KG1 (cell line): ENCODE results near the gene IQGAP1.
"Not testable (repeated sequence)": the region's sequence is repeated elsewhere in the genome, so short reads cannot be mapped to it uniquely, and the experiment has no call there.

Source experiments
- DNase-seq: peaks from one replicate; lab custom pipeline; 2025; lab: John Stamatoyannopoulos, UW

Gene IQGAP1

GRCh38 chr15:90376789-90377188 is 11.3 kb upstream of the IQGAP1 start:
- DNase-seq, result peak; percentile 83

GRCh38 chr15:90379263-90379662 is 8.8 kb upstream of the IQGAP1 start:
- DNase-seq, result no peak

GRCh38 chr15:90381515-90381914 is 6.5 kb upstream of the IQGAP1 start:
- DNase-seq, result no peak

- DNase-seq, result no peak
Observed at GRCh38 chr15:90382320-90382719, 5.7 kb upstream of the IQGAP1 start.

GRCh38 chr15:90386221-90386620 is 1.8 kb upstream of the IQGAP1 start:
- no peak for DNase-seq

- DNase-seq, result no peak
Observed at GRCh38 chr15:90388462-90389380, 679 bp downstream of the IQGAP1 start.

- no peak for DNase-seq
Observed at GRCh38 chr15:90389513-90389912, 1.5 kb downstream of the IQGAP1 start.

- DNase-seq, result no peak
Observed at GRCh38 chr15:90393040-90393439, 5.0 kb downstream of the IQGAP1 start.

- no peak for DNase-seq
Observed at GRCh38 chr15:90394074-90394473, 6.0 kb downstream of the IQGAP1 start.

- DNase-seq, result no peak
Observed at GRCh38 chr15:90394748-90395442, 6.9 kb downstream of the IQGAP1 start.

- DNase-seq, result no peak
Observed at GRCh38 chr15:90396321-90396720, 8.3 kb downstream of the IQGAP1 start.

- DNase-seq, result peak; percentile 47
Observed at GRCh38 chr15:90400005-90400758, 12.1 kb downstream of the IQGAP1 start.

GRCh38 chr15:90400759-90401314 is 12.8 kb downstream of the IQGAP1 start:
- peak; percentile 81 for DNase-seq

- DNase-seq, result no peak
Observed at GRCh38 chr15:90401495-90401894, 13.5 kb downstream of the IQGAP1 start.

GRCh38 chr15:90402223-90402622 is 14.2 kb downstream of the IQGAP1 start:
- no peak for DNase-seq

GRCh38 chr15:90402767-90403166 is 14.7 kb downstream of the IQGAP1 start:
- DNase-seq, result no peak

GRCh38 chr15:90405055-90405607 is 17.1 kb downstream of the IQGAP1 start:
- no peak for DNase-seq

GRCh38 chr15:90407336-90407735 is 19.3 kb downstream of the IQGAP1 start:
- DNase-seq, result no peak

- no peak for DNase-seq
Observed at GRCh38 chr15:90407871-90408317, 19.9 kb downstream of the IQGAP1 start.

GRCh38 chr15:90408657-90409056 is 20.6 kb downstream of the IQGAP1 start:
- no peak for DNase-seq

GRCh38 chr15:90409587-90409986 is 21.5 kb downstream of the IQGAP1 start:
- DNase-seq, result not testable (repeated sequence)

- not testable (repeated sequence) for DNase-seq
Observed at GRCh38 chr15:90410316-90410715, 22.3 kb downstream of the IQGAP1 start.
